ENCODE results near the gene ZSCAN29.
A peak's percentile ranks its signal among the peaks of the same experiment; 100 is the strongest.

Gene ZSCAN29

DNA sequence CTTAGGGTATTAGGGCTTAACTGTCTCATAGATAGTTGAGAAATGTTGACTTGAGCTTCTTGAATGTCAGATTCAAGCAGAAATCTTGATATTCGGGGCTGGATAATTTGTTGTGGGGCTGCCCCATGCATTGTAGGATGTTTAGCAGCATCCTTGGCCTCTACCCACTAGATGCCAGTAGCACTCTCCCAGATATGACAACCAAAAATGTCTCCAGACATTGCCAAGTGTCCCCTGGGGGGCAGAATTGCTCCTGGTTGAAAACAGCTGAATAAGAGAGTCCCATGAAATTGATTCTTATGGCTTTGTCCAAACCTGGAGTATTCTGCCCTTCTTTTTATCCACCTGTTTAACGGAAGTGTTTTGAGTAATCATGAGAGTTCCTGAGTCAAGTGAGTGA, 24.5 kb downstream of the ZSCAN29 start:
- no peak for DNase-seq

DNA sequence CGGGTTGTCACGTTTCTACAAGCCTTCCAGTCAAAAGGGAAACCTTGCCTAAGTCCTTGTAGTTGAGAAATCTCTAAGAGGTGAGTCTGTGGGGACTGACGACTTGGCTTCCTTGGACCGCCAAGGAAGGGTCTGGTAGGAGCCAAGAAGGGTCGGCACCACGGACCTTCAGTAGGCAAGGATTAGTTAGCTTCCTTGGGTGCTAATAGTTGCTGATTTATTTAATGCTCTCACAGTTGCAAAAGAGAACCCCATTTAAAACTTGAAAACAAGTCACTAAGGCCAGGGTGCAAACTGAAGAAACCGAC, 40.1 kb downstream of the ZSCAN29 start:
- no peak for DNase-seq

DNA sequence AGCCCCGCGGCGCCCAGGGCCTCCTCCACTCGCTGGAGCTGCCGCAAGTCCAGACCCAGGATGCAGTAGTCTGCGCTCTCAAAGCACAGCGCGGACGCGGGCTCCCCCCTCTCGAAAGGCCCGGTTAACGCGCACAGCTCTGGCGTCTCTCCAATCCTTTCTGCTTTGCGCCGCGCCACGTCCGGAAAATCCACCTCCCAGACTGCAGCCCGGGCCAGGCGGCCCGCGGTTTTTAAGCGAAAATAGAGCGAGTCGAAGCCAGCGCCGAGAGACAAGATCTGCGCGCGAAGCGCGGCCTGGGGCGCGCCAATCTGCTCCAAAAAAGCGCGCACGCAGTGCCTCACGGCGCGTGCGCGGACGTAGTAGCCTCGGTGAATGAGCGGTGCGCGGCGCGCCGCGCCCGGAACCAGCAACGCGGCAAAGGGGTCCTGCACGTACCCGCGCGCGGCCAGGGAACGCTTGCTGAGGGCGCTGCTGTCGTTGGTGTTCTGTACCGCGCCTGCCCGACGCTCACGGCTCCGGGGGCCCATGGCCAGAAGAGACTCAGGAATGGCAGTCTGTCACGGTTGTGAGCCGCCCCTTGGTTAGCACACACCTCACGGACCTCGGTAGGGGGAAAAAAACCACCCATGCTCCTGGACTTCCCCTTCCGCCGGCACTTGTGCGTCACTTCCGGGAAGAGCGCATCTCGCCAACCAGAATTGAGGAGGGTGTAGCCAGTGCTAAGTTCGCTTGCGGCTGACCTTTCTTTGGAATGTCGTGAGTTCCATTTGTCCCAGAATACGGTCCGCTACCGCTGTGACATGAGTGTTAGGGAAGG, 40.7 kb downstream of the ZSCAN29 start, which contains the start of gene LCMT2:
Gene LCMT2 (minus strand): TSS at position 614 of the 820 bp plus-strand sequence. CDS start 84 bp downstream, at position 530.
- peak; percentile 60 for DNase-seq

DNA sequence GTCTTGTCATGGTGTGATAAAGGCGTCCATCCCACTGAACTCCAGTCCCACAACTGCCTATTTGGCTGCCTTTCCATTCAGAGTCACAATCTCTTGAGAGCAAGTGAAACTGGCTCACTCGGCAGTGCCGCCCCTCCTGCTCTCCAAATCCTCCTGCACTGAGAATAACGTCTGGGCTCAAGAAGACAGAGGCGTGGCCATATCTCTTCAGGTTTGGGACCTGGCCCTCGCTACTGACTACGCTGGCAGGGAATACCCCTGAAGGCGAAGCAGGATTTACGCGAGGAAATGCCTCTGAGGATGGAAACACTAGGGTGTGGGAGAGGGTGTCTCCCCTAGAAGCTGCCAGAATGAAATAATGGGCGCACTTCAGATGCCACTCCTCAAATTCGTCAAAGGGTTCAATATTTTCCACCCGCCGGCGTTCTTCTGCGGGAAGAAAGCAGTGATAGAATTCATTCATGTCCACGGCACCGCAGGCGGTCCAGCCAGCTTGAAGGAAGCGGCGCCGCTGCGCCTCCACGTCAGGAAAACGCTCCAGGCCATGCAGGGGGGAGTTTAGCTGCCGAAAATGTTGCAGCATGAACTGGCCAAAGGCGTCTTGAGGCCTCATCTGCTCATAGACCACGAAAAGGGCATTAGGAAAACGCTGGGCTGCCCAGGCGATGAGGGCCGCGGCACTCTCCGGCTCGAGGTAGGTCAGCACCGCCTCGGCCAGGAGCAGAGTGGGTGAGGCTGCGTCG, 41.5 kb downstream of the ZSCAN29 start:
- no peak for DNase-seq

DNA sequence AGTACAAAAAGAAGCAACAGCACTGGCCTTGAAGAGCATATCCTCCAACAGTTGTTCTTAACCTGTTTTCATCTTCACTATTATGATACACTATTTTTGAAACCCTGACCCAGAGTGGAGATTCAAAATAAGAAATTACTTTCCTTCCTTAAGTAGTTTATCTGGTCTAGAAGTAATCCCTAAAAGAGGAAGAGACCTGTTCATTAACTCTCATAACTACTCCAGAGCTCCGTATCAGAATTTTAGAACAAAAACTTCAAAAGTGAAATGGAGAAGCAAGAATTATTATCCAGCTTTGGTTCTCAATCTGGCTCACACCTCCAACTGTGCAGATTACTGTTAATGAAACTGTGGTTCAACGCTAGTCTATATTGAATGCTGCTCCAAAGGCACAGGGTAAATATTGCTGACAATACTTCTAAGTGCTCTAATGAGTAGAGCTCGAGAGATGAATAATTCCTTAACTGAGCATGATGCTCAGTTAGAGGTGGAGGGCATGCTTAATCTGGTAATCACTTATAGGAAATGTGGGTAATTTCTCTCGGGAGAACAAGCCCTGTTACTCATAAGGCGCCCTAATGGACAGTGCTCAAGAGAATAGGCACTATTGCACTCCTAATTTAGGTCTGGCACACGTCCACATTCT, 45.7 kb downstream of the ZSCAN29 start:
- DNase-seq, result no peak

DNA sequence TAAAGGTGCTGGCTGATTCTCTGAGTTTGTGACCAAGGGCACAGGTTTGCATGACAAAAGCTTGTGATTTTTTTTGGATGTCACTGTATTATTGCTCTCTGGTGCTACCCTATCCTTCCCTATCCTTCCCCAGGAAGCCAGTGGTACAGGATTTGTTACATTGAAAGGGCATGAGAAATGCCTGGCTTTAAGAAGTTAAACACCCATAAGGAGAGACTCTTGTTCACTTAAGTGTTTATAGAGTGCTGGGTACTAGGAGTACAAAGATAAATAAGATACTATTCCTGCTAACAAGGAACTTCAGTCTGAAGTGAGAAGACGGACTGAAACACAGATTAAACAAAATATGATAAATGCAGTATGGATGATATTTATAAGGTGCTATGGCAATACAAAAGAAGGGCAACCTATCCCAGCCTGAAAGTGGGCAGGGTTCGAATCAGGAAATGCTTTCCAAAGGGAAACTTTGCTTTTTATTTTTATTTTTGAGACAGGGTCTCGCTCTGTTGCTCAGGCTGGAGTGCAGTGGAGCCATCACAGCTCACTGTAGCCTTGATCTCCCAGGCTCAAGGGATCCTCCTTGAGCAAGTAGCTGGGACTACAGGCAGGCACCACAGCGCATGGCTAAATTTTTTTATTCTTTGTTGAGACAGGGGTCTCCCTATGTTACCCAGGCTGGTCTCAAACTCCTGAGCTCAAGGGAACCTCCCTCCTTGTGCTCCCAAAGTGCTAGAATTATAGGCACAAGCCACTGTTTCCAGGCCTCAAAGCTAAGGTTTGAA, 51.7 kb downstream of the ZSCAN29 start:
- DNase-seq, result no peak

DNA sequence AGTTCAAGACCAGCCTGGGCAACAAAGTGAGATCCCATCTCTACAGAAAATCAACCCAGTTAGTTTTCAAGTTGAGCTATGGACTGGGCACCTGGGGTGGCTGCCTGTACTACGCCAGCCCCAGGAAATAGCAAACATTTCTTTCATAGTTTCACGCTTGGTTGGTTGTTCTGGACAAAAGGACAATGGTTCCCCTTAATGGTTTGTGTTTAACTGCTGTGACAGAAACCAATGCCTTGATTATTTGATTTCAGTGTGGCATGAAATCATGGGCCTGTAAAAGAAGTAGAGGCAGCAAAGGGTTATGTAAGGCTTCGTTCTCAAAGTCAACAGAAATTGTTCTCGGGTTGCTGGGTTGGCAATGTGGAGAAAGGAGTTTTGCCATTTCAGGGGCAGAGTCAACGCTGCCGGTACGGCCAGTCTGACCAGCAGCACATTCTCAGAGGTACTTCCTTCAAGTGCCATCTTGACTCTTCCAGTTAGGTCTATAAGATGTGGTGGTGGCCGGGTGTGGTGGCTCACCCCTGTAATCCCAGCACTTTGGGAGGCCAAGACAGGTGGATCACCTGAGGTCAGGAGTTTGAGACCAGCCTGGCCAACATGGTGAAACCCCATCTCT, 53.2 kb downstream of the ZSCAN29 start:
- no peak for DNase-seq

DNA sequence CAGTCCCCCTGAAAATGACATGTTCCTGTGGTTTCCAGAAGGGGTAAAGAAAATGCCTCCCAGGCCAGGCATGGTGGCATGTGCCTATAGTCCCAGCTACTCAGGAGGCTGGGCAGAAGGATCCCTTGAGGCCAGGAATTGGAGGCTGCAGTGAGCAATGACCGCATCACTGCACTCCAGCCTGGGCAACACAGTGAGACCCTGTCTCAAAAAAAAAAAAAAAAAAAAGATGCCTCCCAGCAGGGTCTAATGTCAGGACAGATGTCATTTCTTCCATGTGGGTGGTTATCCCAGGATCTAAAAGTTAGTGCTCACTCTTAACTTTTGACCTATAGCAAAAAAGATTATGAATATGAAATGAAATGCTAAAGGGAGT, 53.9 kb downstream of the ZSCAN29 start:
- DNase-seq, result no peak

DNA sequence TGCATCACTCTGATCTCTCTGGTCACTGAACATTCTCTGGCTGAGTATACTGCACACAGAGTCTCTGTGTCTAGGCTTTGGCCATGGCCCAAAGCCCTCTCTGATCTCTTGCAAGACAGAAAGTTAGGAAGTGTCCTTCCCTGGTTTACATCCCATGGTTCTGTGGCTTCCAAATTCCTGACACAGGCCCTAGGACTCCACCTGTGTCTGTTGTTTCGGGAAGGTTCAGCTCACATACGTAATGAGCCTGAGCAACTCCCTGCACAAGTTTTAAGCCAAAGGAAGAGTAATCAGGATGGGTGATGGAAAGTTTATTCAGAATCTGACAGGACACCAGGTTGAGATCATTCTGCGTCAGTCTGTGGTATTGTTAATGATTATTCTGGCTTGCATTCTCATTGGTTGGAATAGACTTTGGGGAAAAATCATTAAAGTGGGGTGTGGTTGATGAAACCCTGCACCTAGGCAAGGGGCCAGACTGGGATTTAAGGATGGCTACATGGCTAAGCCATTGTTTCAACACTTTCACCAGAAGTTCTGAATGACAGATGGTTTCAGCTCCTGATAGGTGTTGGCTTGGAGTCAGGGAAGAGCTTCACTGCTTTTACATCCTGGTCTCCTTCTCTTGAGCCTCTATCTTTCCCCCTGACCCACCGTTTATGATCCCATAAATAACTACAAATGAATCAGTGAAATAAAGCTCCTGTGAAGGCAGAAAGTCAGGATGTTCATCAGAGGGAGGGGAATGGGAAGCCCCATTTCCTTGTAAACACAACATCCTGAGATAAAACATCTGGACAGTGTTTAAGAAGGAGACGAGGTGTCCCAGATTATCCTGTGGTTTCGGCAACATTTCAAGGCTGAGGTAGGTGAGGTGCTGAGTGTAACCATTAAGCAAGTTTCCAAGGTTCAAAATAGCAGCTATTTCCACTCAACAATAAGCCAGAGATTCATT, 54.5 kb downstream of the ZSCAN29 start:
- no peak for DNase-seq

DNA sequence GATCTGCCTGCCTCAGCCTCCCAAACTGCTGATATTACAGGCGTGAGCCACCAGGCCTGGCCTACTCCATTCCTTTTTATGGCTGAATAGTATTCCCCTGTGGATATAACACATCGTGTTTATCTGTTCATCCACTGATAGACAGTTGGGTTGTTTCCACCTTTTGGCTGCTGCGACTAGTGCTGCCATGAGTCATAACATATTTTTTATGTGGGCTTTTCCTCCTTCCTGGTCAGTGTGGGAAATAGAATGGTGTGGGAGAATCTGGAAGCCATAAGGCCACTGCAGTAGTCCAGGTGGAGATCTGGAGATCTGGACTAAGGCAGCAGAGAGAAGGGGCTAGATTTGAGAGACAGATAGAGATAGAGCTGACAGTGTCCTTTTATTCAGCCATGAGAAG, 56.7 kb downstream of the ZSCAN29 start:
- DNase-seq, result no peak

DNA sequence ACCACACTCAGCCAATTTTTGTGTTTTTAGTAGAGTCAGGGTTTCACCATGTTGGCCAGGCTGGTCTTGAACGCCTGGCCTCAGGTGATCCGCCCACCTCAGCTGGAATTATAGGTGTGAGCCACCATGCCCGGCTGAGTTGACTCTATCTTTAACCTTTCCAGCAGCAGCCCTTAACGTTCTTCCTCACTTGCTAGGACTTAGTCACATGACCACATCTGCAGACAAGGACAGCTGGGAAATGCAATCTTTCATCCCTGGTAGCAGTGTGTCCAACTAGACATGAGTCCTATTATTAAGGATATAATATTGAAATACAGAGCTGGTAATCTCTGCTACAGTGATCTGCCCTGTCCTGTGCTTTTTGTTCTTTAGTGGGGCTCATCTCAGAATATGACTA, 58.5 kb downstream of the ZSCAN29 start:
- DNase-seq, result no peak
